ENCODE data around the gene PRMT9. TPM values are rescaled to one million over a fixed set of nuclear protein-coding genes. Genes with fewer than 3 reads are reported as not detected.

PRMT9 gene
- total and polyA plus RNA-seq, 2 donors (not counting 1 experiment from before 2014, with no cell fraction given) = 5.6 to 11.0 TPM

GRCh38 chr4:147731580-147732517 is 47.9 kb upstream of the PRMT9 start, which contains the start of gene ARHGAP10:
Gene ARHGAP10, plus strand, starts transcription at chr4:147732088. Its CDS starts 214 bp downstream, at chr4:147732302.
- Histone ChIP-seq H2AFZ (ENCODE audit: insufficient read depth, low read depth, low read length, poor library complexity, severe bottlenecking) (peak within 1 kb of the TSS; percentile 86), H4K20me1 (ENCODE audit: control insufficient read depth, insufficient read depth, low read length, poor library complexity, severe bottlenecking) (no peaks in the 10 kb centered on the region), H3K4me2 (replicated peaks; ENCODE audit: low read depth, low read length, poor library complexity, severe bottlenecking) (peak within 1 kb of the TSS; percentile 93), H3K9me3 (ENCODE audit: control extremely low read depth in 1 of 3, control insufficient read depth in 2 of 3, insufficient read depth in 1 of 3, low read length in 2 of 3) (peaks cover 0 to 3% (median 0%) of the 10 kb centered on the region in 3 donors), H3K9ac (ENCODE audit: low read length) (peak within 1 kb of the TSS; percentile 71), H3K36me3 (replicated peaks in 1 of 2; ENCODE audit: control extremely low read depth in 1 of 2, control insufficient read depth in 1 of 2, extremely low read depth in 1 of 2, insufficient read depth in 2 of 2, low read length in 1 of 2) (no peaks in the 10 kb centered on the region), H3K4me1 (ENCODE audit: control insufficient read depth in 2 of 2, insufficient read depth in 2 of 2, low read length in 2 of 2) (peaks cover 16 to 22% of the 10 kb centered on the region in 2 donors), H3K27ac (ENCODE audit: low read length in 2 of 2) (no peak within 1 kb of the TSS), H3K27me3 (replicated peaks in 1 of 4; ENCODE audit: control extremely low read depth in 1 of 4, control insufficient read depth in 3 of 4, insufficient read depth in 4 of 4, low read length in 3 of 4) (peaks cover 0 to 37% (median 26%) of the 10 kb centered on the region in 4 experiments), H3K79me2 (ENCODE audit: control insufficient read depth, insufficient read depth, low read length) (no peaks in the 10 kb centered on the region), H3K4me3 (ENCODE audit: control extremely low read depth in 1 of 5, extremely low read depth in 1 of 5, insufficient read depth in 1 of 5, low read depth in 2 of 5, low read length in 4 of 5) (peak within 1 kb of the TSS; percentile 46 to 70 (median 60))
- peak within 1 kb of the TSS; percentile 60 for H3K27ac Mint-ChIP-seq
- peaks cover 50% of the 10 kb centered on the region for H3K27me3 Mint-ChIP-seq
- H3K9me3 Mint-ChIP-seq (ENCODE audit: insufficient read depth) = no peaks in the 10 kb centered on the region
- TF ChIP-seq CTCF (IDR thresholded peaks at IDR 0.05) (no peak), EZH2 (IDR thresholded peaks at IDR 0.05; ENCODE audit: borderline replicate concordance, insufficient read depth, low read depth, low read length, poor library complexity, severe bottlenecking) (no peak)
- DNase-seq = peak; percentile 65
- intact Hi-C loops (cut with micrococcal nuclease) = no loop called here
- peaks cover 17% of the 10 kb centered on the region for H3K4me1 Mint-ChIP-seq
- ATAC-seq (ENCODE audit: low read depth) = peak; percentile 70
- peak within 1 kb of the TSS; percentile 87 for H3K4me3 Mint-ChIP-seq
- WGBS (ENCODE audit: insufficient coverage) = 1% methylated on average over 106 of the region's 106 CpGs
- CTCF ChIA-PET = interaction anchor here (1.4 kb wide), 1 partner anchor 48 kb away, joined by 4 read pairs; the partner anchor contains the start of gene PRMT9
- POLR2A ChIA-PET = interaction anchor here (1.5 kb wide), 1 partner anchor 48 kb away, joined by 4 read pairs; the partner anchor contains the start of gene PRMT9

Data from B cell (primary cell).